GM12801 (cell line): ENCODE measurements around the gene STX17.

ENCODE experiments used
- TF ChIP-seq, protein P1 (sequence below): IDR thresholded peaks from one replicate; pipeline ENCODE4 v1.5.1; 2011; ENCODE audit warnings: control low read depth; ENCODE audit not compliant: insufficient read length; ENCODE audit errors: extremely low read depth

STX17 gene

GRCh38 chr9:99905833-99906402 is 536 bp upstream of the STX17 start:
- TF ChIP-seq, protein P1, sequence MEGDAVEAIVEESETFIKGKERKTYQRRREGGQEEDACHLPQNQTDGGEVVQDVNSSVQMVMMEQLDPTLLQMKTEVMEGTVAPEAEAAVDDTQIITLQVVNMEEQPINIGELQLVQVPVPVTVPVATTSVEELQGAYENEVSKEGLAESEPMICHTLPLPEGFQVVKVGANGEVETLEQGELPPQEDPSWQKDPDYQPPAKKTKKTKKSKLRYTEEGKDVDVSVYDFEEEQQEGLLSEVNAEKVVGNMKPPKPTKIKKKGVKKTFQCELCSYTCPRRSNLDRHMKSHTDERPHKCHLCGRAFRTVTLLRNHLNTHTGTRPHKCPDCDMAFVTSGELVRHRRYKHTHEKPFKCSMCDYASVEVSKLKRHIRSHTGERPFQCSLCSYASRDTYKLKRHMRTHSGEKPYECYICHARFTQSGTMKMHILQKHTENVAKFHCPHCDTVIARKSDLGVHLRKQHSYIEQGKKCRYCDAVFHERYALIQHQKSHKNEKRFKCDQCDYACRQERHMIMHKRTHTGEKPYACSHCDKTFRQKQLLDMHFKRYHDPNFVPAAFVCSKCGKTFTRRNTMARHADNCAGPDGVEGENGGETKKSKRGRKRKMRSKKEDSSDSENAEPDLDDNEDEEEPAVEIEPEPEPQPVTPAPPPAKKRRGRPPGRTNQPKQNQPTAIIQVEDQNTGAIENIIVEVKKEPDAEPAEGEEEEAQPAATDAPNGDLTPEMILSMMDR, result no peak

DNA sequence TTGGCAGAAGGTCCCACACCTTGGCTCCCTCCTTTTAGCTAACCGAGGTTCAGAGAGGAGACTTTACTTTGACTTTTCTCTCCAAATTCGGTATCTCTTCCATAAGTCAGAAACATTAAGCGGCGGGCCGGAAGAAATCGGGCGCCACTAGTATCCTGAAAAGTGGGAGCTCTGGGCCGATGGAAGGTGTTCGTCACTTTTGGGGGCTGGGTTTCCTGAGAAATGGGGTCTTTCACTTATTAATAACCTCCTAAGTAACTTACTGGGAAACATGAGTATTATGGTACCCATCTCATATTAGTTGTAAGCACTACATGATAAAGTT is 716 bp downstream of the STX17 start:
- TF ChIP-seq, protein P1, result no peak

DNA sequence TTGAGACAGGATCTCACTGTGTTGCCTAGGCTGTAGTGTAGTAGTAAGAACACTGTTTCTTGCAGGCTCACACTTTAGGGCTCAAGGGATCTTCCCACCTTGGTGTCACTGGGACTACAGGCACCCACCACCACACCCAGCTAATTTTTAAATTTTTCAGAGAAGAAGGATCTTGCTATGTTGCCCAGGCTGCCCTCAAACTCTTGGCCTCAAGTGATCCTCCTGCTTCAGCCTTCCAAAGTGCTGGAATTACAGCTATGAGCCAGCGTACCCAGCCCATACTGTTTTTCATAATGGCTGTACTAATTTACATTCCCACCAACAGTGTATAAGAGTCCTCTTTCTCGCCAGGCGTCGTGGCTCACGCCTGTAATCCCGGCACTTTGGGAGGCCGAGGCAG is 5.1 kb downstream of the STX17 start:
- TF ChIP-seq, protein P1, result no peak

DNA sequence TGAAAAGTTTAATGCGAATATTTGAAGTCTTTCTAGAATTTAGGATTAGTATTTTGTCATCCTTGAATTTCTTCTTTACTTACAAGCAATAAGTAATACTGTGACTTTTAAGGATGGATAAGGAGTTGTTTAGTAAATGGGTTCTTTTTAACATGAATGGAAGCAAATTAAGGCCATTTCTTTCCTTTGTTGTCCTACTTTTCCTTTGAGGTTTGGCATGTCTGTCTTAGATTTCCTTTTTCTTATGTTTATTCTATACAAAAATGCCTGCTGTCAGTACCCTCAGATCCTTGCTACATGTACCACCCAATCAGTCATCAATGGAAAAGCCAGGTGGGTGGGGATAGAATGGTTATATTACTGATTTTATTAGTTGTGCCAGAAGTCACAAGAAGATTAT is 10.2 kb downstream of the STX17 start:
- TF ChIP-seq, protein P1, result no peak

- TF ChIP-seq, protein P1, result no peak
Measured at GRCh38 chr9:99918134-99918533, 11.7 kb downstream of the STX17 start.

GRCh38 chr9:99919930-99920329 is 13.5 kb downstream of the STX17 start:
- TF ChIP-seq, protein P1, result no peak

GRCh38 chr9:99921875-99922710 is 15.6 kb downstream of the STX17 start:
- TF ChIP-seq, protein P1, result no peak
